Fibroblast of skin of right quadriceps (primary cell): ENCODE data around the gene RCC2.
A peak's percentile ranks its signal among the peaks of the same experiment; 100 is the strongest.
"Not testable (repeated sequence)": the region's sequence is repeated elsewhere in the genome, so short reads cannot be mapped to it uniquely, and the experiment has no call there.

Experiments used
- DNase-seq: peaks from one replicate; pipeline ENCODE4 v3.0.0-alpha.2; 2013

The RCC2 gene

DNA sequence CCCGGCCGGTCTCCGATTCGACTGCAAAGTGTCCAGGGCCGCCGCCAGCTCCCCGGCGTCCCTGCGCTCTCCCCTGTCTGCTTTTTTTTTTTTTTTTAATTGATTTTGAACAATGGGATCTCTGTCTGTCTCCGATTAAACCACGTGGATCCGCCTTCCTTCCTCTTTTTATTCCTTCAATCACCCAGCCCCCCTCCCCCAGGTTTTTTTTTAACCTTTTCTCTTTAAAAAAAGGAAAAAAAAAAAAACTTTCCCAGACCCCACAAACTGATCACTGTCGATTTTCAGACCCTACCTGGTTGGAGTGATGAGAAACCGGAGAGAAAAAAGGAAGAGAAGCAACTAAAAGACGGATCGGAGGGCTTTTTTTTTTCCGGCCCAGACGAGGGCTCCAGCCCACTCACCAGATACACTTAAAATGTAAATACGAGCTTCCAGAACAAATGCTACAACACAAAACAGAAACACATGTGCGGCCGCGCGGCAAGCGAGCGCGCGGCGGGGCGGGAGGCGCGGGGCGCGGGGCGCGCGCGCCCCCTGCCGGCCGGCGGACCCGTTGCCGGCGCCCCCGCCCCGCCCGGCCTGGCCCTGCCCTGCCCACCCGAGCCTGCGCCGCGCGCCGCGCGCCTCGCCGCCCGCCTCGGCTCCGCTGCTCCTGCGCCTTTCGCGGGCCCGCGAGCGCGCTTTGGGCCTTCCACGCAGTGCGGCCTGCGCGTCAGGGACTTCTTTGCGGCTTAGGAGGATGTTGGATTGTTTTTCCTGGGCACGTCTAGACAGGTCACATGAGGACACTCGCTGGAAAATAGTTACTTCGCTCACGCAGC is at the start of gene RCC2:
Gene RCC2 (minus strand): TSS at position 428 of the 824 bp plus-strand sequence. CDS start 1,163 bp downstream, outside the sequence.
- peak; percentile 80 for DNase-seq

DNA sequence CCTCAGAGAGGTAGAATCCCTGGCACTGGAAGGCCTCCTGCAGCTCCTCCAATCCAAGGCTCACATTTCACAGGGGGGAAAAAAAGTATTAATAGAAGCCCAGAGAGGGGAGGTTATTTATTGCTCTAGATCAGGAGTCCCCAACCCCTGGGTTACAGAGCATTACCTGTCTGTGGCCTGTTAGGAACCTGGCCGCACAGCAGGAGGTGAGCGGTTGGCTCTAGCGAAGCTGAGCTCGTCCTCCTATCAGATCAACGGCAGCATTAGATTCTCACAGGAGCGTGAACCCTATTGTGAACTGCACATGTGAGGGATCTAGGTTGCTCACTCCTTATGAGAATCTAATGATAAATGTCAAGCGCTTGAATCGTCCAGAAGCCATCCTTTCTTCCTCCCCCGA is 46.8 kb upstream of the RCC2 start:
- DNase-seq, result no peak

DNA sequence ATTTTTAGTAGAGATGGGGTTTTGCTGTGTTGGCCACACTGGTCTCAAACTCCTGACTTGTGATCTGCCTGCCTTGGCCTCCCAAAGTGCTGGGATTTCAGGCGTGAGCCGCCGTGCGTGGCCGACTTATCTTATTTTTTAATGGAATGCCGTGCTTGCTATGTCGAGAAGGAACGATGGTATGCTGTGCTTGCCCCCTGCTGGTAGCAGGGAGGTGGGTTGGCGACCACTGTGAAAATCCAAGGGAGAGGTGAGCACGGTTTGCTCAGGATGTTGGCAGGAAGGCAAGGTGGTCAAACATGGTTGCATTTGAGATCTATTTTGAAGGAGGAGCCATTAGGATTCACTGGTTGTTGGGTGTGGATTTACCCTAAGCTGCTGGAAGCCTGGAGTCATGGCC is 45.8 kb upstream of the RCC2 start:
- DNase-seq, result no peak

DNA sequence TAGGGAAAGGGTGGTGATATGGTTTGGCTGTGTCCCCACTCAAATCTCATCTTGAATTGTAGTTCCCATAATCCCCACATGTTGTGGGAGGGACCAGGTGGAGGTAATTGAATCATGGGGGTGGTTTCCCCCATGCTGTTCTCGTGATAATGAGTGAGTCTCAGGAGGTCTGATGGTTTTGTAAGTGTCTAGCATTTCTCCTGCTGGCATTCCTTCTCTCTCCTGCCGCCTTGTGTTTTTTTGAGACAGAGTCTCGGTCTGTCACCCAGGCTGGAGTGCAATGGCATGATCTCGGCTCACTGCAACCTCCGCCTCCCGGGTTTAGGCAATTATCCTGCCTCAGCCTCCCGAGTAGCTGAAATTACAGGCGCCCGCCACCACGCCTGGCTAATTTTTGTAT is 42.5 kb upstream of the RCC2 start:
- not testable (repeated sequence) for DNase-seq

- no peak for DNase-seq
These were observed 41.4 kb upstream of the RCC2 start for GRCh38 chr1:17480846-17481245.

DNA sequence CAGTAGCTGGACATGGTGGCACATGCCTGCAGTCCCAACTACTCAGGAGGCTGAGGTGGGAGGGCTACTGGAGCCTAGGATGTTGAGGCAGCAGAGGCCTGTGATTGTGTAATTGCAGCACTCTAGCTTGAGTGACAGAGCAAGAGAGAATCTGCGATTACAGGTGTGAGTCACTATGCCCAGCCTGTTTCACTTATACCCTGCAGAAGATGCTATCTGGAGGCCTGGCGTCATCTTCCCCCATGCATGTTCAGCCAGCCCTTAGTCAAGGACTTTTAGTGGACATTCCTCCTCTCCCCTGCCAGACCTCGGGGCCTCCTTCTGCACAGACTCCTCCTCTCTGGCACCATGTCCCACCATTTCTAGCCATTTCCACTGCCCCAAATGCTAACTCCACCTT is 36.3 kb upstream of the RCC2 start:
- peak; percentile 42 for DNase-seq

DNA sequence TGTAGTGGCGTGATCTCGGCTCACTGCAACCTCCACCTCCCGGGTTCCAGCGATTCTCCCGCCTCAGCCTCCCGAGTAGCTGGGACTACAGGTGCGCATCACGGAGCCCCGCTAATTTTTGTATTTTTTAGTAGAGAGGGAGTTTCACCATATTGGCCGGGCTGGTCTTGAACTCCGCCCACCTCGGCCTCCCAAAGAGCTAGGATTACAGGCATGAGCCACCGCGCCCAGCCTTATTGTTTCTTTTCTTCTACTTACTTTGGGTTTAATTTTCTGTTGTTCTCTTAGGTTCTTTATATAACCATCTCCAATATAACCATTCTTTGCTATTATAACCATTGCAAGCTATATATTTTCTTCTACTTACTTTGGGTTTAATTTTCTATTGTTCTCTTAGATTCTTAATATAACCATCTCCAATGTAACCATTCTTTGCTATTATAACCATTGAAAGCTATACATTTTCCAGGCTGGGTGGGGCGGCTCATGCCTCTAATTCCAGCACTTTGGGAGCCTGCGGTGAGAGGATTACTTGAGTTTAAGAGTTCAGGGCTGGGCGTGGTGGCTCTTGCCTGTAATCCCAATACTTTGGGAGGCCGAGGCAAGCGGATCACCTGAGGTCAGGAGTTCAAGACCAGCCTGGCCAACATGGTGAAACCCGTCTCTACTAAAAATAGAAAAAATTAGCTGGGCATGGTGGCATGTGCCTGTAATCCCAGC is 35.5 kb upstream of the RCC2 start:
- not testable (repeated sequence) for DNase-seq

- DNase-seq, result no peak
These were observed 33.3 kb upstream of the RCC2 start for GRCh38 chr1:17472814-17473213.

DNA sequence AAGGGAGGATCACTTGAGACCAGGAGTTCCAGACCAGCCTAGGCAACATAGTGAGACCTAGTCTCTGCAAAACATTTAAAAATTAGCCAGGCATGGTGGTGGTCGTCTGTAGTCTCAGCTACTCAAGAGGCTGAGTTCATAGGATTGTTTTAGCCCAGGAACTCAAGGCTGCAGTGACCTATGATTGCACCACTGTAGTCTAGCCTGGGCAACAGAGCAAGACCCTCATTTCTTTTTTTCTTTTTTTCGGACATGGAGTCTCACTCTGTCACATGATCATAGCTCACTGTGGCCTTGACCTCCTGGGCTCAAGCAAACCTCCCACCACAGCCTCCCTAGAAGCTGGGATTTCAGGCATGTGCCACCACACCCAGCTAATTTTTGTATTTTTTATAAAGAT is 31.9 kb upstream of the RCC2 start:
- no peak for DNase-seq

DNA sequence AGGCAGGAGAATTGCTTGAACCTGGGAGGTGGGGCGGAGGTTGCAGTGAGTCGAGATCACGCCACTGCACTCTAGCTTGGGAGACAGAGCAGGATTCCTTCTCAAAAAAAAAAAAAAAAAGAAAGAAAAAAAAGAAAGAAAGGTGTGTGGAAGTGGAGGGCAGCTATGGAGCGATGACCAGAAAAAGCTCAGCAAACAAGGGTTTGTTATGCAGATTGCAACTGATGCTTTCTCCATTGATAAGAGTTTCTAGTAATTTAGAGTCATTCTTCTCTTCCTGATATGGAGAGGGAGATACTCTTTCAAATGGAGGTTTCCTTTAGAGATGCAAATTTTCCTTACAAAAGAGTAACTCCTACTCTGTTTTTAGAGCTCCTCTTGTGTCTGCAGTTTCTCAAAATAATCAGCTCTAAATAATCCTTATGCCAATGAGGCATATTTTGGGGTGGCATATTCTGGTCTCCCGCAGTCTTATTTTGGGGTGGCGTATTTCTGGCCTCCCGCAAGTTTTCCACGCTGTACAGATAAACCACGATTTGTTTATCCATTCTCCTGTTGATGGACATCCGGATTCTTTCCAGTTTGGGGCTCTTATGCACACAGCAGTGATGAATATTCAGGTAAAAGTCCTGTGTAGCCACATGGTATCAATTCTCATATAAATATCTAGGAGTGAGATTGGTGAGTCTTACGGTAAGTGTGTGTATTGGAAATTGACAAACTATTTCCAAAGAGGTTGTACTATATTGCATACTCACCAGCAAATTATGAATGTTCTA is 30.7 kb upstream of the RCC2 start:
- no peak for DNase-seq

- DNase-seq, result not testable (repeated sequence)
These were observed 29.1 kb upstream of the RCC2 start for GRCh38 chr1:17468357-17469265.

DNA sequence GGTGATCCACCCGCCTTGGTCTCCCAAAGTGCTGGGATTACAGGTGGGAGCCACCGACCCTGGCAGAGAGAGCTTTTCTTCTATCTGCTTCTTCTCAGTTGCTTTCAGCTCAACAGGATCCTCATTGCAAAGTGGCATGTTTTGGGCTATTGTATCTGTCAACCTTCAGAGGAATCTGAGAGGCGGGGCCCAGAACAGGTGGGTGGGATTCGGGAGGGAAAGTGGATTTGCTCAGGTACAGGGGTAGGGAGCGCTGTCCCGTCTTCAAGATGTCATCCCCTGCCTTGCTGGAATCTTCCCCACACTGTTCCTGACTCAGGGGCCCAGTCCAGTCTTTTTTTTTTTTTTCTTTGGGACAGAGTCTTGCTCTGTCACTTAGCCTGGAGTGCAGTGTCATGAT is 26.9 kb upstream of the RCC2 start:
- no peak for DNase-seq

- no peak for DNase-seq
These were observed 25.8 kb upstream of the RCC2 start for GRCh38 chr1:17465228-17465627.

- no peak for DNase-seq
These were observed 24.5 kb upstream of the RCC2 start for GRCh38 chr1:17463991-17464390.

- no peak for DNase-seq
These were observed 23.2 kb upstream of the RCC2 start for GRCh38 chr1:17462669-17463068.

DNA sequence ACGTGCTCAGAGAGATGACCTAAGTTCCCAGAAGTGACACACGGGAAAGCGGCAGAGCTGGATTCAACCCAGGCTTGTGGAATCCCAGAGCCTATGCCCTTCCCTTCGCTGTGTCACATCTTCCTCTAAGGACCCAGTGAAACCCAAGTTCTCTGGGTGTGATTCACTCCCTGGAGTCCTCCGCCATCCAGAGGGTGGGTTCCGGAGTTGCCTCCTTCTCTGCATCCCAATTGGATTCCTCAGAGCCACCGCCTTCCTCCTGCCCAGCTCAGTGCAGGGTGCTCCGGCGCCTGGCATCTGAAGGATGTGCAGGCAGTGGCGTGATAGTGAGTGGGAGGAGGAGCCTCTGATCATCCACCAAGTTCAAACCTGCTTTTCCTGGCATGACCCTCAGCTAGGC is 20.7 kb upstream of the RCC2 start:
- DNase-seq, result no peak

DNA sequence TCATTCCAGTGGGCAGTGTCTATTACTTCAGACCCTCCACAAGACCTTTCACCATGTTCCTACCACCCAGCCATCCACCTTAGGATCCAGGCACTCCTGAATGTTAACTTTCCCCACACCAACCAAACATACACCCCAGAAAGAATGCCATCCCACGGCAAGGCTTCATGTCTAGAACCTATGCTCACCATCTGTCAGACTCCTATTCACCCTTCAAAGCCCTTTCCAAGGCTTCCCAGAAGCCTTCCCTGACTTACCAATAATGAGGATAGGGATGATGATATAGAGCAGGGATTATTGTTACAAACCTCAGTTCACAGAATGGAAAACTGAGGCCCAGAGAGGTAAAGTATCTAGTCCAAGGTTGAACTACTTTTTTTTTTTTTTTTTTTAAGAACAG is 19.3 kb upstream of the RCC2 start:
- no peak for DNase-seq

GRCh38 chr1:17452686-17453085 is 13.2 kb upstream of the RCC2 start:
- no peak for DNase-seq

DNA sequence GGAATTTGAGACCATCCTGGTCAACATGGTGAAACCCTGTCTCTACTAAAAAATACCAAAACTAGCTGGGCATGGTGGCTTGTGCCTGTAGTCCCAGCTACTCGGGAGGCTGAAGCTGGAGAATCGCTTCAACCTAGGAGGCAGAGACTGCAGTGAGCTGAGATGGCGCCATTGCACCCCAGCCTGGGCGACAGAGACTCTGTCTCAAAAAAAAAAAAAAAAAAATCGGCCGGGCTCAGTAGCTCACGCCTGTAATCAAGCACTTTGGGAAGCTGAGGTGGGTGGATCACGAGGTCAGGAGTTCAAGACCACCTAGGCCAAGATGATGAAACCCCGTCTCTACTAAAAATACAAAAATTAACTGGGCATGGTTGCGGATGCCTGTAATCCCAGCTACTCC is 12.7 kb upstream of the RCC2 start:
- not testable (repeated sequence) for DNase-seq

- DNase-seq, result no peak
These were observed 12.3 kb upstream of the RCC2 start for GRCh38 chr1:17451731-17452130.

GRCh38 chr1:17447501-17447992 is 8.1 kb upstream of the RCC2 start:
- no peak for DNase-seq

- DNase-seq, result no peak
These were observed 3.4 kb upstream of the RCC2 start for GRCh38 chr1:17442841-17443240.
